Nephron progenitor cell (in vitro differentiated cells): ENCODE results near the gene ERVW-1.

ENCODE experiments used
- DNase-seq: peaks from one replicate; pipeline ENCODE4 v3.0.0; 2021
- H3K27ac Mint-ChIP-seq: 2 replicates; pipeline ENCODE4 v1.8.0; 2021; ENCODE audit warnings: mild to moderate bottlenecking, moderate library complexity, mixed read lengths
- H3K27me3 Mint-ChIP-seq: 2 replicates; pipeline ENCODE4 v1.8.0; 2021; ENCODE audit warnings: mild to moderate bottlenecking, low read depth, mixed read lengths; ENCODE audit not compliant: poor library complexity
- H3K36me3 Mint-ChIP-seq: 2 replicates; pipeline ENCODE4 v1.8.0; 2021; ENCODE audit warnings: low read depth, mixed read lengths
- H3K4me1 Mint-ChIP-seq: 2 replicates; pipeline ENCODE4 v1.8.0; 2021; ENCODE audit warnings: mixed read lengths
- H3K4me3 Mint-ChIP-seq: 2 replicates; pipeline ENCODE4 v1.8.0; 2021; ENCODE audit warnings: mild to moderate bottlenecking, moderate library complexity, mixed read lengths
- H3K9me3 Mint-ChIP-seq: 2 replicates; pipeline ENCODE4 v1.8.0; 2021; ENCODE audit warnings: mild to moderate bottlenecking, moderate library complexity, mixed read lengths
- CTCF ChIP-seq: fragments of 200-600 bp; sonication (generic); IDR thresholded peaks from 2 replicates; pipeline ENCODE4 v1.5.0; 2021; ENCODE audit warnings: antibody characterized with exemption

ERVW-1 gene

GRCh38 chr7:92436612-92437445 lies 40.9 kb downstream of the ERVW-1 start:
- TF ChIP-seq CTCF = no peak
- H3K27ac Mint-ChIP-seq = no peak overlapping the region
- peaks cover 3% of the 10 kb centered on the region for H3K27me3 Mint-ChIP-seq
- no peak overlapping the region for H3K4me3 Mint-ChIP-seq
- no peak for DNase-seq
- no peaks in the 10 kb centered on the region for H3K4me1 Mint-ChIP-seq
- no peaks in the 10 kb centered on the region for H3K9me3 Mint-ChIP-seq
- H3K36me3 Mint-ChIP-seq = no peaks in the 10 kb centered on the region

DNA sequence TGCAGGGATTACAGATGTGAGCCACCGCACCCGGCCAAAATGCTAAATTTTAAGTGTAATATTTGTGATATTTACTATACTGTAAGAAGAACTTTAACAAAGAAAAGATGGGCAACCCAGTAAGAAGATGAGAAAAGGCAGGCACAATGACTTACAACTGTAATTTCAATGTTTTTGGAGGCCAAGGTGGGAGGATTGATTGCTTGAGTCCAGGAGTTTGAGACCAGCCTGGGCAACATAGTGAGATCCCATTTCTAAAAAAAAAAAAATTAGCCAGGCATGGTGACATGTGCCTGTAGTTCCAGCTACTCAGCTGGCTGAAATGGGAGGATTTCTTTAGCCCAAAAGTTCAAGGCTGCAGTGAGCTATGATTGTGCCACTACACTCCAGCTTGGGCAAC lies 42.2 kb downstream of the ERVW-1 start:
- Mint-ChIP-seq H3K27me3 (peaks cover 3% of the 10 kb centered on the region), H3K27ac (no peak overlapping the region), H3K9me3 (no peaks in the 10 kb centered on the region), H3K4me3 (no peak overlapping the region), H3K36me3 (no peaks in the 10 kb centered on the region), H3K4me1 (no peaks in the 10 kb centered on the region)
- DNase-seq = no peak
- TF ChIP-seq CTCF = no peak

DNA sequence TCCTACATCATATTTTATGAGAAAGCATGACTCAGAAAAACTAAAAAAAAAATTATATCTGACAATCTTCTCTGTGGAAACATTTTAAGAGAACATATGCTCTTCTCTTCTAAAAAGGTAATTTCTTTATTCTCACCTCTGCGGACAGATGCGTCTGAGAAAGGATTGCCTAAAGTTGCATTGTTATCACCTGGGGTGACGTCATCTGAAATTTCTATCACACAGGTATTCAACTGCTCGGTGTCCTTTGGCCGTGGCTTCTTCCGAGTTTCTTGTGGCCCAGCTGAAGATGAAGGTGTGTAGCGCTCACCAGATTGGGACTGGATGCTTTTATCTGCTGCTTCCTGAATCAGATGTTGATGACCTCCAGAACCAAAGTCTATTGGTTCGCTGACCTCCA lies 44.7 kb downstream of the ERVW-1 start:
- Mint-ChIP-seq H3K27ac (no peak overlapping the region), H3K36me3 (no peaks in the 10 kb centered on the region), H3K9me3 (no peaks in the 10 kb centered on the region), H3K27me3 (no peaks in the 10 kb centered on the region), H3K4me1 (no peaks in the 10 kb centered on the region), H3K4me3 (no peak overlapping the region)
- no peak for TF ChIP-seq CTCF
- no peak for DNase-seq

- Mint-ChIP-seq H3K27me3 (peaks cover 2% of the 10 kb centered on the region), H3K4me1 (no peaks in the 10 kb centered on the region), H3K9me3 (no peaks in the 10 kb centered on the region), H3K4me3 (no peak overlapping the region), H3K27ac (no peak overlapping the region), H3K36me3 (no peaks in the 10 kb centered on the region)
- DNase-seq = no peak
- no peak for TF ChIP-seq CTCF
Measured at GRCh38 chr7:92432299-92432946, 45.3 kb downstream of the ERVW-1 start.

DNA sequence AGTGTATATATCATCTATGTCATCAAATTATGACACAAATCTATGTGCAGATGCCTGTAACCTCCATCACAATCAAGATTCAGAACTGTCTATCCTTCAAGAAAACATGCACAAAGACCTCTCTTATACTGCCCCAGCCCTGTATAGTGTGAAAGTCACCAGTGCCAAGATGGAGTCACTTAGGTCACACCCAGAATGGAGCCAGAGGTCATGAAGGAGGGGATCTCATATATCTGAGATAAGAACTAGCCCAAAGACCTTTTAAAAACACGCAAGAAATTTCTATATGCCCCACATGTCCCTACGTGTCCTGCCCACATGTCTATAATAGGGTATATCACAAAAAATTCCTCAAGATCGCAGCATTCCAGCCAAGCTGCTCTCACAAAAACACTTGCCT lies 50.6 kb downstream of the ERVW-1 start:
- Mint-ChIP-seq H3K4me3 (no peak overlapping the region), H3K4me1 (peaks cover 15% of the 10 kb centered on the region), H3K27ac (no peak overlapping the region), H3K27me3 (peaks cover 2% of the 10 kb centered on the region), H3K36me3 (no peaks in the 10 kb centered on the region), H3K9me3 (no peaks in the 10 kb centered on the region)
- no peak for TF ChIP-seq CTCF
- DNase-seq = no peak
